NCI-H2029 (cell line): Measurements from ENCODE around the gene ERBB4.

Source experiments
- DNase-seq: peaks from one replicate; lab custom pipeline; 2025; lab: John Stamatoyannopoulos, UW

The ERBB4 gene

GRCh38 chr2:211405036-211405435 is 1133.6 kb downstream of the ERBB4 start:
- no peak for DNase-seq

DNA sequence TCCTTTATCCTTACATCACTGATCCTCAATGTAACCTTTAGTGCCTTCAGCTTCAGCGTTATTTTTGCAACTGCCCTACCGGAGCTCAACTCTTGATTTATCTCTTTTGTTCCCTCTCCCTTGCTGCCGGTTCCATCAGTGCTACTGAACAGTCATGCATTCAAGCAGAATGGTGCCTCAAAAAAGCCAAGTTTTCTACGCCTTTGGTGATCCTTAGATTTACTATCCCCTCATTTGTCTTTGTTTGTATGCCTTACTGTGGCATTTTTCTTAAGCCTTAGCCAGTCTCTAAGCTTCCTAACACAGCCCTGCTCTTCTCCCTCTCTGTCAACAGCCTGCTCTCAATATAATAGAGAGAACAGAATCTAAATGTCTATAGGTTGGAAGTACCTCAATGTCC is 1134.5 kb downstream of the ERBB4 start:
- DNase-seq: no peak

DNA sequence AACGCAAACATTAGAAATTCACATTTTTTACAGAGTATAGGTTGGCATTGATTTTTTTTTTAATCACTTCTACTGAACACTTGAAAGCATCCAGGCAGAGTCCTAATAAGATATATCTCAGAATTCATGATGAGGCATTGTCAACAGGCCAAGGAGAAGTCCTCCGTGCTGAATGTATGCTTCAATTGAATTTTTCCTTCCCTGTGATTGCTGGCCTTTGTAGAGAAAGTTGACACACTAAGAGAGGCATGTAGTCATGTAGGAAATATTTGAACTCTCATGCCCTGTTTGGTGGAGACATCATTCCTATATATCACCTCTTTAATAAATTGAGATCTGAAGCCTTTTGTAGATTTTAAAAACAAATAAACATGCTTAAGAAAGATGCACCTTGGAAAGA is 1137.3 kb downstream of the ERBB4 start:
- no peak for DNase-seq

DNA sequence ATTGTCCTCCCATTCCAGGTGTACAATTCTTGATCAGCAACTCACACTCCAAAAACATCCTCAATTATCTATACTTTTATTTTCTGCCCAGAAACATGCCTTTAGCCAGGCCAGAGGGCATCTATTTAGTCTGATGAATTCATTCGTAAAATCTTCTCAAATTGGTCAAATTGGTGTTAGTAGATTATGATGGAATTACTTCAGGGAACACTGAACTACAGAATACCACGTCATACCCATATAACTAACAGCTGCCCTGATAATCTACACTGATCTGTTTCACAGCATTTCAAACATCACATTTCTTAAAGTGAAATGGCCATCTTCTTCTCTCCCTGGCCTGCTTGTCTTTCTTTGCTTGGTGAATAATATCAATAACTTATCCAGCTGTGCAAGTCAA is 1140.8 kb downstream of the ERBB4 start:
- no peak for DNase-seq

DNA sequence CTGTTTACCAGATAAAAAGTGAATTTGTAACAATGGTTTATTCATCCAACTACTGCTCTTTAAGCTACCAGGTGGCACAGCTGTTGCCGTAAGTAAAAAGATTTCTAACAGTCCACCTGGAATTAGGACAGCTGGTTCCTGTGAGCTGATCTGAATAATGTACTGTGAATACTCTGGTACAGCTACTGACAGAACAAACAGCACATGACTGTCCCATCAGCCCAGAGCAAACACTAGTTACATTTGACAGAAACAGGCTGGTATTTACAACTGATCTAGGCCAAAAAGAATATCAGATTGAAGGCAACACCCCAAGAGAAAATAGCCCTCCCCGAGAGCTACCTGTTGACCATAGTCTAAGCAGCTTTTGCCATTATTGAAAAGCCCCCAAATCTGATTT is 1141.8 kb downstream of the ERBB4 start:
- peak; percentile 3 for DNase-seq

- DNase-seq: no peak
Measured at GRCh38 chr2:211391189-211391567, 1147.4 kb downstream of the ERBB4 start.

DNA sequence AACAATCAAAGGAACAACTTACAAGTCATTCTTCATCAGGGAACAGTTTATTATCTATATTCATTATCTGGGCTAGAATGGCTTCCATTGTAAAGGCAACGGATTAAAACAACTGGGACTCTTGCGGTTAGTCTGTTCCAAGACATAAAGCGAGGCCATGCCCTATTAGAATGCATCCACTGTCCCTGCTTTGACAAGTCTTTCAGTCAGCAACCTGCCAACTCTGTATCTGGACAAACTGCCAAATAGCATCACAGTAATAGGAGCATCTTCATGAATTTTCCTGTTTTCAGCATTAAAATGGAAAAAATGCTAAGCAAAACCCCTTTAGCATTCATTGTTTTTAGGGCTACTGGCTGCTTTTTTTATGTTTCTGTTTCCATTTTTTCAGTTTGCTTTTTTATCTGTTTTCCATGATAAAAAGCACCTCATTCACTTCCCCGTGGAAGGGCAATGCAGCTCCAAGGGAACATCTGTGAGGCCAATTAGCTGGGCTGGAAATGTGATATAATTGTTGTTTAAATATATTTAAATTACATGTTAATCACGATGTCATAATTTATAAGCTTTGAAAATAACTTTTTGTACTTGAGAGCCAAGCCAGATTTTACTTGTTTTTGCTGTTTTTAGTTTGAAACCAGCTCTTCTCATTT is 1147.9 kb downstream of the ERBB4 start:
- no peak for DNase-seq

- no peak for DNase-seq
Measured at GRCh38 chr2:211387734-211388133, 1150.9 kb downstream of the ERBB4 start.

DNA sequence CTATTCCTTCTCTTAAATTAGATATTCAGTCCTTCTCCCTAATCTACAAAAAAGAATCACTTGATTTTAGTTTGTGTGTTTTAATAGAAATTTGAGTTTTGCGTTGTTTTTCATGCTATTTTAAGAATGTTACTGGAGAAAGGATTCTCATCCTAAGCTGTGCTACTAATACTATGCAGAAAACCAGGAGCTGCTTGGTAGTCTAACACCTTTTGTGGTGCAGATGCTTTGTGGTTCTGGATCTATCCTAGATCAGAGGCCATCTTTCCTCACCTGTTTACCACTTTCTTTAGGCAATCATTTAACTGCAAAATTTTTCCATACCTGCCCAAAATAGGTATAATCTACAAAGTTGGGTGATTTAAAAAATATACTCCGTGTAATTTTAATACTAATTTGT is 1158.6 kb downstream of the ERBB4 start:
- no peak for DNase-seq

DNA sequence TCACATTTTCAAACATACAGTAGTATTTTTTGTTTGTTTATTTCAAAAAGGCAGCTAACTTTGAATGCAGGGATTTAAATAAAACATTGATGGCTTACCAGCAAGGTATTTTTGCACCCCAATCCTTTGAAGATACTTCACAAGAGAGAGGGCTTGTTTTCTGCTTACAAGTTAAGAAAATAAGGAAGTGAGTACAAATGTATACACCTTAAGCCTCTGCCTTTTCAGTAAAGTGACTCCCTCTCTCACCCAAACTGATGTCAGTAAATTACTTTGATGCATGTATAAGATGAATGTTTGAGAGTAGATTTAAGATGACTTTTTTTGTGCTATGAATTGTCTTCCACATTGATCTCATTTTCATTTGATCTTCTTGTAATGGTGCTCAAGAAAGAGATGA is 1162.2 kb downstream of the ERBB4 start:
- no peak for DNase-seq

- DNase-seq: no peak
Measured at GRCh38 chr2:211373203-211373602, 1165.4 kb downstream of the ERBB4 start.

DNA sequence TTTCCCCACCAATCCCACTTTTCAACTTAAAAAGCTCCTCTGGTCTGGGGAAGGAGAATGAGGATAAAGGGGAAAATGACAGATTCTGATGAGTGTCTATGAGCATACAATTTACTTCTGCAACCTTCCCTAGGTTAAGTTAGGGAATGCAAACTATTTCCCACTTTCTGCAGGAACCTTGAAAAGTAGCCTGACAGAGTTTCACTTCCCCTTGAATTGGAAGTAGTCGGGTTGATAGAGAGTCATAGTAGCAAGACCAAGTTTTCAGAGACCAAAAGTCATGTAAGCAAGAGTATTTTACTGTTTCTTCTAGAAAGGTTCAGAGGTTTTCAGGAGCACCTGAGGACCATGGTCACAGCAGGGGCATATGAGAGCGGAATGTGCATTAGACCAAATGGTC is 1167.1 kb downstream of the ERBB4 start:
- DNase-seq: no peak

DNA sequence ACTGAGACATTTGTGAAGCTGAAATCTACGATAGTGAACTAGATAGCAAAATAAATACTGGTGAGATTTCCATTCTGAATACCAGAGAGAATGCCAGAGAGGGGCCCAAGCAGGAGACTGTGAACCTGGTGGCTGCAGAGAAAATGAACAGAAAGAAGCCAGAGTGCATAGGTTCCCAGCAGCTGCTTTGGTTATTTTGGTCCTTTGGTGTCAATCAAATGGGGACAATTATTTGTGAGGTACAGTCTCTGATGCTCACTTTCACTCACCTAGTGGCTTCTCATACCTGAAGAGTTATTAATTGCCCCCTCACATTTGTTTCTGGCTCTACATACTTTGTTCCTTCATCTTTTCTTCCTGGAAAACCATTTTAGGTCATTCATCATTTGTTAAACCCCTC is 1170.1 kb downstream of the ERBB4 start:
- no peak for DNase-seq

DNA sequence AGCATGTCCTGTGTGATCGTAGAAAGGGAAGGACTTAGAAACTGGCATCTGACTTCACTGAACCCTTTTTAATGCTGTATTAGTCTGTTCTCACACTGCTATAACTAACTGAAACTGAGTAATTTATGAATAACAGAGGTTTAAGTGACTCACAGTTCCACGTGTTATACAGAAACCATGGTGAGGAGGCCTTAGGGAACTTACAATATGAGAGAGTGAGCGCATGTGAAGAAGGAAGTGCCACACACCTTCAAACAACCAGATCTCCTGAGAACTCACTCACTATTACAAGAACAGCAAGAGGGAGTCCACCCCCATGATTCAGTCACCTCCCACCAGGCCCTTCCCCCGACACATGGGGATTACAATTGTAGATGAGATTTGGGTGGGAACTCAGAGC is 1170.9 kb downstream of the ERBB4 start:
- no peak for DNase-seq

- no peak for DNase-seq
Measured at GRCh38 chr2:211367293-211367692, 1171.3 kb downstream of the ERBB4 start.

DNA sequence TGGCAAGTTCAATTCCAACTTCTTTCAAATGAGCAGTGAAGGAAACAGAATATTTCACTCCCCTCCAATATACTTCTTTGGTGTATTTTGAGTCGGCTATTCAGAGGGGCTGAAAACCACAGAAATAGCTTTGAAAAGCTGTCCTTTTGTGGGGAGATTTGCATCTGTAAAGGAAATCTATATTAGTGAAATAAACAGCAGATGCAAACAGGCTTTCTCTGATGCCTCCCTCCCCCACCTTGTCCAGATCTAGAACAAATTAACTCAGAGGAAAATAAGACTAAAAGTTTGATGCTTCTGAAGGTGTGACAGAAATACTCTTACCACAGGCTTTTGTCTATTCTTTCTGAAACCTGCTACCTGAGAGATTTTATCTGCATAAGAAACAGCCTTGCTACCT is 1173.7 kb downstream of the ERBB4 start:
- DNase-seq: no peak

- no peak for DNase-seq
Measured at GRCh38 chr2:211361383-211361782, 1177.2 kb downstream of the ERBB4 start.

GRCh38 chr2:211359347-211359746 is 1179.3 kb downstream of the ERBB4 start:
- no peak for DNase-seq

DNA sequence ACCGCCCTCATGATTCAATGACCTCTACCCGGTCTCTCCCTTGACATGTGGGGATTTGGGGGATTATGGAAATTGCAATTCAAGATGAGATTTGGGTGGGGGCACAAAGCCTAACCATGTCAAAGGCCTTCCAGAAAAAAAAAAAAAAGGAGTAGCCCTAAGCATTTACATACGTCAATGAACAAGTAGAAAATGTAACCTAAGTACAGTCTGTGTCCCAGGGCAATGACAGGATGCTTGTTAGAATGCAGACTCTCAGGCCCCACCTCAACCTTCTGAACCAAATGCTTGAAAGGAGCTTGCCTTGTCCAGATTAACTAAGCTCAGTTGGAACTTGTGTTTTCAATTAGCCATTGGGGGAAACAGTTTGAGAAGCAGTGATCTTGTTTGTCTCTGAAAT is 1180.1 kb downstream of the ERBB4 start:
- DNase-seq: no peak

DNA sequence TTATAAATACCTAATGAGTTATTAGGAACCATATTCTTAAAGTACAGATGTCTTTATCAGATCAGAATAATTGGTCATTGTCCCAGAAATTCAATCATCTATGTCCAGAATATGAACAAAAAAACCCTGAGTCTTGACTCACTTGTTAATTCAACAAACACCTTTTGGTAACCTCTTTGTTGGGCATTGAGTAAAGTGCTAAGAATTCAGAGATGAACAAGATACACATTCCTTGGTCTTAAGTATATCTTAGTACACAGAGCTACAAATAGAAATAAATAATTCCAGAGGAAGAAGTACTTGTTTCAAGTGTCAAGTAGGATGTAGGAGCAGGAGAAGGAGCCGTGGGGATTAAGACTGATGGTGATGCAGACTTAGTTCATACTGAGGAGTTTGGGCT is 1184.1 kb downstream of the ERBB4 start:
- no peak for DNase-seq

- DNase-seq: peak; percentile 55
Measured at GRCh38 chr2:211351987-211352386, 1186.6 kb downstream of the ERBB4 start.

GRCh38 chr2:211349031-211349430 is 1189.6 kb downstream of the ERBB4 start:
- DNase-seq: no peak

- no peak for DNase-seq
Measured at GRCh38 chr2:211347328-211347727, 1191.3 kb downstream of the ERBB4 start.

- DNase-seq: no peak
Measured at GRCh38 chr2:211344289-211344688, 1194.3 kb downstream of the ERBB4 start.

DNA sequence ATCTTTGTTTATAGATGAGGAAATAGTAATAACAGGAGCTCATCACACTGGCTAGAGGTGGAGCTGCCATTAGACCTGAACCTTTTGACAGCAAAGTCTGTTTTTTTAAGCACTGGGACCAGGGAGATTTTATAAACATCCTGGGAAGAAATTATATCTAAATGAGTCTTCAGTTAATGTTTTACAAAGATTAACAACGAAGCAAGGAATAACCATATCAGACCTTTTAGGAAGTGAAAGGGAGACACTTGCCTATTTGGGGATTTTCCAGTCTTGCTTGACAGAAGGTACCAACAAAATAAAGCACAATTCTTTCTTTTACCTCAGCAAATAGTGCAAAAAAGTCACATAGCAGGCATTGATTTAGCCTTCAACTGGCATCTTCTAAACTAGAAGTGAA is 1205.2 kb downstream of the ERBB4 start:
- DNase-seq: no peak
